H1 (cell line): ENCODE data around the gene ZIC1. TPM values are rescaled to one million over a fixed set of nuclear protein-coding genes. Genes with fewer than 3 reads are reported as not detected.
A peak's percentile ranks its signal among the peaks of the same experiment; 100 is the strongest.

ENCODE experiments used
- ASH2L ChIP-seq: fragments of 200-600, 300-600 bp; sonication (generic); IDR thresholded peaks from one replicate; pipeline ENCODE4 v1.7.1; 2017; ENCODE audit warnings: low read length
- BCL11A ChIP-seq, 2 experiments: IDR thresholded peaks; one replicate each; pipeline ENCODE4 v1.6.1; 2011; ENCODE audit warnings: low read depth in 2 of 2, low read length in 2 of 2, mild to moderate bottlenecking in 2 of 2
- CBX8 ChIP-seq: fragments of 300-800, 300-1000 bp; sonication (generic); IDR thresholded peaks from 2 replicates; pipeline ENCODE4 v1.7.1; 2016; ENCODE audit warnings: low read depth, low read length, borderline replicate concordance
- CEBPB ChIP-seq: IDR thresholded peaks from 2 replicates; pipeline ENCODE4 v1.6.1; 2012; ENCODE audit warnings: low read depth, low read length
- CHD2 ChIP-seq: IDR thresholded peaks from 2 replicates; pipeline ENCODE4 v1.6.1; 2012; ENCODE audit warnings: low read length, improper control_type of control experiment
- CREB1 ChIP-seq: IDR thresholded peaks from 2 replicates; pipeline ENCODE4 v1.6.1; 2012; ENCODE audit warnings: inconsistent platforms
- EZH2 ChIP-seq: fragments of 200-600 bp; sonication (generic); IDR thresholded peaks from 2 replicates; pipeline ENCODE4 v1.7.1; 2012; ENCODE audit warnings: low read depth, mild to moderate bottlenecking, moderate library complexity, low read length, inconsistent platforms; ENCODE audit not compliant: severe bottlenecking
- HDAC2 ChIP-seq, 2 experiments: fragments of 300-600 bp in 1 of 2; sonication (generic) in 1 of 2; IDR thresholded peaks; 2 replicates each; pipeline ENCODE4 v1.6.1; 2011 to 2012; ENCODE audit warnings: low read depth in 2 of 2, low read length in 2 of 2, mild to moderate bottlenecking in 2 of 2, moderate library complexity in 2 of 2, borderline replicate concordance in 1 of 2, inconsistent platforms in 1 of 2
- KDM4A ChIP-seq: IDR thresholded peaks from one replicate; pipeline ENCODE4 v1.7.1; 2012; ENCODE audit warnings: low read depth, mild to moderate bottlenecking, moderate library complexity, low read length, inconsistent platforms; ENCODE audit not compliant: severe bottlenecking
- NRF1 ChIP-seq: IDR thresholded peaks from 2 replicates; pipeline ENCODE4 v1.6.1; 2011; ENCODE audit warnings: mild to moderate bottlenecking, low read depth, low read length, improper control_type of control experiment
- RFX5 ChIP-seq: IDR thresholded peaks from 2 replicates; pipeline ENCODE4 v1.6.1; 2011; ENCODE audit warnings: low read depth, low read length, improper control_type of control experiment, borderline replicate concordance
- SIRT6 ChIP-seq: IDR thresholded peaks from one replicate; pipeline ENCODE4 v1.7.1; 2012; ENCODE audit warnings: low read length, inconsistent platforms
- SIX5 ChIP-seq: IDR thresholded peaks from 2 replicates; pipeline ENCODE4 v1.6.1; 2011; ENCODE audit warnings: mild to moderate bottlenecking, low read depth, low read length
- TAF7 ChIP-seq: optimal IDR thresholded peaks from 2 replicates; pipeline ENCODE3; 2011; ENCODE audit warnings: low read depth, mild to moderate bottlenecking, inconsistent platforms, low read length, moderate library complexity, borderline replicate concordance
- TCF12 ChIP-seq: IDR thresholded peaks from 2 replicates; pipeline ENCODE4 v1.6.1; 2011; ENCODE audit warnings: low read depth, mild to moderate bottlenecking, low read length
- polyA plus RNA-seq, 7 experiments: library from polyadenylated mRNA; depleted of rRNA in 3 of 7; stranded (reverse) in 5 of 7; unstranded in 2 of 7; fragments of >200 nt in 5 of 7; fragments of 200-250 nt in 2 of 7; gene quantifications; 1 replicate in 5 of 7; 2 replicates in 1 of 7; 4 replicates in 1 of 7; pipeline versions ENCODE4 v1.2.1 to v1.2.3, GENCODE V29; 2011 to 2013; ENCODE audit warnings: missing spikeins in 2 of 7, mixed read lengths in 2 of 7
- total RNA-seq: library from RNA; stranded (reverse); fragmentation: NEBNext Ultra II Directional; extraction: Animal tissue kit (Norgen Biotek cat#: 25700); gene quantifications from 2 replicates; pipeline ENCODE4 v1.2.1, GENCODE V29; 2021
- TF ChIP-seq, protein P1 (sequence below), 3 experiments: IDR thresholded peaks; 1 replicate in 2 of 3; 2 replicates in 1 of 3; pipeline versions ENCODE4 v1.5.1 to v1.6.1; 2011; ENCODE audit warnings: low read length in 3 of 3, mild to moderate bottlenecking in 3 of 3, inconsistent platforms in 2 of 3, low read depth in 1 of 3, moderate library complexity in 1 of 3; ENCODE audit not compliant: insufficient read depth in 1 of 3; ENCODE audit errors: control extremely low read depth in 1 of 3
- TF ChIP-seq, protein P2 (sequence below): IDR thresholded peaks from 2 replicates; pipeline ENCODE4 v1.6.1; 2011; ENCODE audit warnings: low read length, improper control_type of control experiment

ZIC1 gene
- total and polyA plus RNA-seq, 2 of the 8 experiments (the other 6 are each of a cell fraction or from before 2014, with no cell fraction given): 0.80 to 2.2 TPM

DNA sequence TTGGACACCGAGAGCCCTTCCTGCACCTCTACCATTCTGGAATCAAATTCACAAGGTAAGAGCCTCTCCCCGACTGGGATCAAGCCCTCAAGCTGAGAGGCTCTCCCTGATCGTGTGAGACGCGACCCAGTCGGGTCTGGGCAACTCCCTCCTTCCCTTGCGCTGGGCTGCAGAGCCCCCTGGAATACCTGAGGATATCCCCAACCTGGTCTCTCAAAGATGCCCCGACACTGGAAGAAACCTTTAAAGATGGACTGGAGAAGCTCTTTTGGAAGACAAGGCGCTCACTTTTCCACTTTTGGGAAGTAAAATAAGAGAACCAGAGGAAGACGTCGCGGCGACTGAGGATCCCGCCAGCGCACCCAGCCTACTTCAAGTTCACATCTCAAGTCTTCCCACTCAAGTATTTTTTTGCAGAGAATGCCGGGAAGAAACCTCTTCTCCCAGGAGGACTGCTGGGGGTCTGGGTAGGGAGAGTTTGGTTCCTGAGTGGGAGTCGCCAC lies 36.6 kb upstream of the ZIC1 start (continued):
- TF ChIP-seq, protein P1, sequence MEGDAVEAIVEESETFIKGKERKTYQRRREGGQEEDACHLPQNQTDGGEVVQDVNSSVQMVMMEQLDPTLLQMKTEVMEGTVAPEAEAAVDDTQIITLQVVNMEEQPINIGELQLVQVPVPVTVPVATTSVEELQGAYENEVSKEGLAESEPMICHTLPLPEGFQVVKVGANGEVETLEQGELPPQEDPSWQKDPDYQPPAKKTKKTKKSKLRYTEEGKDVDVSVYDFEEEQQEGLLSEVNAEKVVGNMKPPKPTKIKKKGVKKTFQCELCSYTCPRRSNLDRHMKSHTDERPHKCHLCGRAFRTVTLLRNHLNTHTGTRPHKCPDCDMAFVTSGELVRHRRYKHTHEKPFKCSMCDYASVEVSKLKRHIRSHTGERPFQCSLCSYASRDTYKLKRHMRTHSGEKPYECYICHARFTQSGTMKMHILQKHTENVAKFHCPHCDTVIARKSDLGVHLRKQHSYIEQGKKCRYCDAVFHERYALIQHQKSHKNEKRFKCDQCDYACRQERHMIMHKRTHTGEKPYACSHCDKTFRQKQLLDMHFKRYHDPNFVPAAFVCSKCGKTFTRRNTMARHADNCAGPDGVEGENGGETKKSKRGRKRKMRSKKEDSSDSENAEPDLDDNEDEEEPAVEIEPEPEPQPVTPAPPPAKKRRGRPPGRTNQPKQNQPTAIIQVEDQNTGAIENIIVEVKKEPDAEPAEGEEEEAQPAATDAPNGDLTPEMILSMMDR (IDR thresholded peaks at IDR 0.05; ENCODE audit: control extremely low read depth in 1 of 3, insufficient read depth in 1 of 3, low read depth in 1 of 3, low read length in 3 of 3): no peak
- TF ChIP-seq, protein P2, sequence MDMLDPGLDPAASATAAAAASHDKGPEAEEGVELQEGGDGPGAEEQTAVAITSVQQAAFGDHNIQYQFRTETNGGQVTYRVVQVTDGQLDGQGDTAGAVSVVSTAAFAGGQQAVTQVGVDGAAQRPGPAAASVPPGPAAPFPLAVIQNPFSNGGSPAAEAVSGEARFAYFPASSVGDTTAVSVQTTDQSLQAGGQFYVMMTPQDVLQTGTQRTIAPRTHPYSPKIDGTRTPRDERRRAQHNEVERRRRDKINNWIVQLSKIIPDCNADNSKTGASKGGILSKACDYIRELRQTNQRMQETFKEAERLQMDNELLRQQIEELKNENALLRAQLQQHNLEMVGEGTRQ: no peak
- TF ChIP-seq CEBPB: no peak
- TF ChIP-seq RFX5: no peak
- no peak for TF ChIP-seq BCL11A (IDR thresholded peaks at IDR 0.05; ENCODE audit: low read depth in 2 of 2, low read length in 2 of 2)
- no peak for TF ChIP-seq NRF1
- TF ChIP-seq CBX8: no peak; the same call in 1 of the 2 replicates
- TF ChIP-seq SIRT6: no peak
- TF ChIP-seq CHD2: no peak
- peak; percentile 98 for TF ChIP-seq EZH2
- no peak for TF ChIP-seq TAF7
- no peak for TF ChIP-seq CREB1
- TF ChIP-seq ASH2L: no peak
- no peak for TF ChIP-seq SIX5
- TF ChIP-seq KDM4A: no peak
- no peak for TF ChIP-seq TCF12
- TF ChIP-seq HDAC2 (IDR thresholded peaks at IDR 0.05; ENCODE audit: borderline replicate concordance in 1 of 2, low read depth in 2 of 2, low read length in 2 of 2): no peak
